ENCODE measurements around the gene DEPDC4.
"Not testable (repeated sequence)": the region's sequence is repeated elsewhere in the genome, so short reads cannot be mapped to it uniquely, and the experiment has no call there.

The DEPDC4 gene

DNA sequence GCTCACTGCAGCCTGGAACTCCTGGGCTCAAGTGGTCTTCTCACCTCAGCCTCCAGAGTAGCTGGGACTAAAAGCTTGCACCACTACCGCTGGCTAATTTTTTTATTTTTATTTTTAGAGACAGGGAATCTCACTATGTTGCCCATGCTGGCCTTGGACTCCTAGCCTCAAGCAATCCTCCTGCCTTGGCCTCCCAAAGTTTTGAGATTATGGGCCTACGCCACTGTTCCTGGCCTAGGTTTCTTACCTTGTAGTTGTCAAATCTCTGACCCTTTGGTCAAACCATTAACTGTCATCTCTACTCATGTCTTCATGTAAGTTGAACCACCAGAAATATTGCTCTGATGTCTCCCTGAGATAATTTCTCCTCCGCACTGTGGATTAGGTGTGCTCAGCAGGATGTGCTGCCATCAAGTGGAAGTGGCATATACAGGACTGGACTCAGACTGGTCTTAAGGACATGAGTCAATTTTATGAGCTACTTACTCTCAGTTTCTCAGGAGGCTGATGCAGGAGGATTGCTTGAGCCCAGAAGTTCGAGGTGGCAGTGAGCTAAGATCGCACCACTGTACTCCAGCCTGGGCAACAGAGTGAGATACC lies 37.7 kb downstream of the DEPDC4 start:
- TF ChIP-seq, protein P1, sequence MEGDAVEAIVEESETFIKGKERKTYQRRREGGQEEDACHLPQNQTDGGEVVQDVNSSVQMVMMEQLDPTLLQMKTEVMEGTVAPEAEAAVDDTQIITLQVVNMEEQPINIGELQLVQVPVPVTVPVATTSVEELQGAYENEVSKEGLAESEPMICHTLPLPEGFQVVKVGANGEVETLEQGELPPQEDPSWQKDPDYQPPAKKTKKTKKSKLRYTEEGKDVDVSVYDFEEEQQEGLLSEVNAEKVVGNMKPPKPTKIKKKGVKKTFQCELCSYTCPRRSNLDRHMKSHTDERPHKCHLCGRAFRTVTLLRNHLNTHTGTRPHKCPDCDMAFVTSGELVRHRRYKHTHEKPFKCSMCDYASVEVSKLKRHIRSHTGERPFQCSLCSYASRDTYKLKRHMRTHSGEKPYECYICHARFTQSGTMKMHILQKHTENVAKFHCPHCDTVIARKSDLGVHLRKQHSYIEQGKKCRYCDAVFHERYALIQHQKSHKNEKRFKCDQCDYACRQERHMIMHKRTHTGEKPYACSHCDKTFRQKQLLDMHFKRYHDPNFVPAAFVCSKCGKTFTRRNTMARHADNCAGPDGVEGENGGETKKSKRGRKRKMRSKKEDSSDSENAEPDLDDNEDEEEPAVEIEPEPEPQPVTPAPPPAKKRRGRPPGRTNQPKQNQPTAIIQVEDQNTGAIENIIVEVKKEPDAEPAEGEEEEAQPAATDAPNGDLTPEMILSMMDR (IDR thresholded peaks at IDR 0.05; ENCODE audit: control insufficient read depth, insufficient read depth, low read depth, low read length, missing control alignments), result no peak
- H3K4me3 ChIP-seq (ENCODE audit: control insufficient read depth, low read depth, low read length), result no peak overlapping the region
- no peak for DNase-seq (ENCODE audit: low read depth)

DNA sequence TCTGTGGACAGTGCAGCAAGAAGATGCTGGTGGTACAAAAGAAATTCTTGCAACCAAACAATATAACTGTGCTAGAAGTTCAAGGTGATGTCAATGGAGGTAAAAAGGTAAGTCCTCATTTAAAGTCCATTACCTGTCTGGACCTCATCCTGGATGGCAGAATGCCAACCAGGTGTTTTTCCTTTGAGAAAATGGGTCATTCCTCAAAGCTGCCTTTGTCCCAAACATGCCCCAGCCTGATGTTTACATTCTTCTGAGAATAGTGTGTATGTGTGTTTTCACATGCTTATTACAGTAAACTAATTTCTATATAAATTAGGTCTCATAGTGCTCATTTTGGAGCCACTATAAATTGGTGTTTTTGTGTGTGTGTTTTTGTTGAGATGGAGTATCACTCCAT lies 41.4 kb downstream of the DEPDC4 start:
- no peak for DNase-seq (ENCODE audit: low read depth)
- no peak overlapping the region for H3K4me3 ChIP-seq (ENCODE audit: control insufficient read depth, low read depth, low read length)
- TF ChIP-seq, protein P1 (IDR thresholded peaks at IDR 0.05; ENCODE audit: control insufficient read depth, insufficient read depth, low read depth, low read length, missing control alignments), result no peak

DNA sequence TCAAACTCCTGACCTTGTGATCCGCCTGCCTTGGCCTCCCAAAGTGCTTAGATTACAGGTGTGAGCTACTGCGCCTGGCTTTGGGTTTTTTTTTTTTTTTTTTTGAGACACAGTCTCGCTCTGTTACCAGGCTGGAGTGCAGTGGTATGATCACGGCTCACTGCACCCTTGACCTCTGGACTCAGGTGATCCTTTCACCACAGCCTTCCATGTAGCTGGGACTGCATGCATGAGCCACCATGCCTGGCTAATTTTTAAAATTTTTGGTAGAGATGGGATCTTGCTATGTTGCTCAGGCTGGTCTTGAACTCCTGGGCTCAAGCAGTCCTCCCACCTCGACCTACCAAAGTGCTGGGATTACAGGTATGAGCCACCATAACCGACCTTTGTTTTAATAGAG lies 44.7 kb downstream of the DEPDC4 start:
- not testable (repeated sequence) for H3K4me3 ChIP-seq (ENCODE audit: control insufficient read depth, low read depth, low read length); DNase-seq (ENCODE audit: low read depth)

DNA sequence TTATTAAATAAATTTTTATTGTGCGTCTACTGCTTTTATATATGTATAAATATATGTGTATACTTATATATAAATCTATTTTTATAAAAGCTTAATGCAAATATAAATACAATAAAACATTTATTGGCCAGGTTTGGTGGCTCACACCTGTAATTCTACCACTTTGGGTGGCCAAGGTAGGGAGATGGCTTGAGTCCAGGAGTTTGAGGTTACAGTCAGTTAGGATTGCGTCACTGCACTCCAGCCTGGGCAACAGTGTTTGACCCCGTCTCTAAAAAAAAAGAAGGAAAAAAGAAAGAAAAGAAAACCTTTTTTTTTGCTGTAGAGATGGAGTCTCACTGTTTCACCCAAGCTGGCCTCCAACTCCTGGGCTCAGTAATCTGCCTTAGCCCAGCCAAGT lies 45.4 kb downstream of the DEPDC4 start:
- TF ChIP-seq, protein P1 (IDR thresholded peaks at IDR 0.05; ENCODE audit: control insufficient read depth, insufficient read depth, low read depth, low read length, missing control alignments), result no peak
- DNase-seq (ENCODE audit: low read depth), result no peak

DNA sequence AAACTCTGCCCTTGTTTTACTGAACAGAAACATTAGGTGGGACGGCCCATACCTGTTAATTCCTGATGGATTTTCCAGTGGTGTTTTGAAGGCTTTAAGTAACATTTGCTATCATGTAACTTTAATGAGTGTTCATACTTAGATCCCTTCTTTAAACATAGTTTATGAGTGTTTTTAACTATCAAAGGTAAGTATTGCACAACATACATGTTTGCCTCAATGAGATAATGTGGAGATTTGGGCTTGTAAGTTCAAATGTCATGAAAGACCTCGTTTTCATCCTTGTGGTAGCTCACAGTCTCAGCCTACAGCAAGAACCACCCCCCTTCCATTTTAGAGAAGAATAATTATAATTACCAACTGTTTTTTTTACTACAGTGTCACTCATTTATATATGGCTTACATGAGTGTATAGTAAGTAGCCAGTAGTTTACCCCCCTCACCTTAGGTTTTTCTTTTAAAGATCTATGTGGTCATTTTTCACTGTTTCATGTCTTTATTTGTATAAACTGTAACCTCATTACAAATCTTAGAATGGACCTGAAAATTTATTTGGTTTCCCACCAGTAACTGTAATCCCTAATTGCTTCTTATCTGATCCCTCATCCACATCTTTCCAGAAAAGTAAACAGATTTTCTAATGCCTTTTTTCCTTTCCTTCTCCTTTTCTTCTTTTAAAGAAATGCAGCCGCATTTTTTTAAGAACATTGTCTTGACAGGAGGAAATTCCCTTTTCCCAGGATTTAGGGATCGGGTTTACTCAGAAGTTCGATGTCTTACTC lies 47.4 kb downstream of the DEPDC4 start:
- no peak for DNase-seq (ENCODE audit: low read depth)
- TF ChIP-seq, protein P1 (IDR thresholded peaks at IDR 0.05; ENCODE audit: control insufficient read depth, insufficient read depth, low read depth, low read length, missing control alignments), result no peak
- no peak overlapping the region for H3K4me3 ChIP-seq (ENCODE audit: control insufficient read depth, low read depth, low read length)

More for the DNA sequence above, 45.4 kb downstream of the DEPDC4 start:
- no peak overlapping the region for H3K4me3 ChIP-seq (ENCODE audit: control insufficient read depth, low read depth, low read length)

DNA sequence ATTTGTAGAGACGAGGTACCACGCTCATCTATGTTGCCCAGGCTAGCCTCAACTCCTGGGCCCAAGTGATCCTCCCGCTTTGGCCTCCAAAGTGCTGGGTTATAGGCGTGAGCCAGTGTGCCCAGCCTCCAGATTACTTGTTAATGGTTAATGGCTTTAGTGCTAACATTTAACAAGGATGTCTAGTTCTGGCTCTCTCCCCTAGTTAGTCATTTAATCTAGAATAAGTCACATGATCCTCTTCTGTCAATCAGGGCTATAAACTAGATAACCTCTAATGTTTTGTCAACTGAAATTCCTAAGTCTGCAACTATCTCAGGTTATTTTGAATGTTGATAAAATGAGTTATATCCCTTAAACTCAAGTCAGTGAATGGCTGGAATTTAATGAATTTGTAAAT lies 50.5 kb downstream of the DEPDC4 start:
- TF ChIP-seq, protein P1 (IDR thresholded peaks at IDR 0.05; ENCODE audit: control insufficient read depth, insufficient read depth, low read depth, low read length, missing control alignments), result no peak
- H3K4me3 ChIP-seq (ENCODE audit: control insufficient read depth, low read depth, low read length), result no peak overlapping the region
- no peak for DNase-seq (ENCODE audit: low read depth)

DNA sequence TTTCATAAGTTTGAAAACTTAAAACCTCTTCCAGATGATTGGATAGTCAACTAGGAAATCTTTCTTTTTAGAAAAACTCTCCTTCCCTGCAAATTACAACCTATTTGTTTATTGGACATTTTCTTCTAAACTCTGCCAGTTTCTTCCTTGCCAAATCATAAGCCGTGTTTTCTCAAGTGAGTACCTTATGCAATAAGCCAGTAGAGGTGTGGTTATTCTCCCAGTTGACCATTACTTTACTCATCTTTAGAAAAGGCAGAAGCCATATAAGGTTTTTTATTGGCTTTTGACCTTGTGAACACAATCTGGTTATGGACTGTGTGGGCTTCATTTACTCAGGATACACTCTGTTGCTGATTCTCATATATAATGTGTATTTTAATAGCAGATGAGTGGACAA lies 51.7 kb downstream of the DEPDC4 start:
- H3K4me3 ChIP-seq (ENCODE audit: control insufficient read depth, low read depth, low read length), result no peak overlapping the region
- TF ChIP-seq, protein P1 (IDR thresholded peaks at IDR 0.05; ENCODE audit: control insufficient read depth, insufficient read depth, low read depth, low read length, missing control alignments), result no peak
- no peak for DNase-seq (ENCODE audit: low read depth)
